ENCODE data around the gene EYA2. TPM values are rescaled to one million over a fixed set of nuclear protein-coding genes. Genes with fewer than 3 reads are reported as not detected.

Gene EYA2
- total RNA-seq, 1 donor from 2014 or later: not detected

DNA sequence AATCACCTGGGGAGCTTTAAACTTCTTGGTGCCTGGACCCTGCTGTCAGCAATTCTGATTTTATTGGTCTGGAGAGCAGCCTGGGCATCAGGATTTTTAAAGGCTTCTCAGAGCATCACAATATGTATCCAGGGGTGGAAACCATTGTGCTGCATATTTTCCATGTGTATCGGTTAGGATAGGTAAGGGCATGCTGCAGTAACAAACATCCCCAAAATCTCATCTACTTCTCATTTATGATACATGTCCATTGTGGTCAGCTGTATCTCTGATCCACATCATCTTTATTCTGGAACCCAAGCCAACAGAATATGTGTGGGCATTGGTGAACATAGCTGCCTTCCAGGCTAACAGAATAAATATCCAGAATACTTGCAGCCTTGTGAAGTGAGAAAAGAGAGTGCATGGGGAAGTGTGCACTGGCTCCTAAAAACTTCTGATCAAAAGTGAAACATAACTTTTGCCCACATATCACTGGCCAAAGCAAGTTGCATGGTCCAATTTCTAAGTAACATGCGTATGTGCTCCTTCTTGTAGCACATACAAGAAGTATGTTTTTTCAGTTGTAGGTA lies 246.8 kb downstream of the EYA2 start:
- Mint-ChIP-seq H3K36me3 (ENCODE audit: low read depth) (no peaks in the 10 kb centered on the region), H3K27me3 (ENCODE audit: low read depth) (peaks cover 9% of the 10 kb centered on the region), H3K9me3 (peaks cover 7% of the 10 kb centered on the region), H3K27ac (no peak overlapping the region), H3K4me3 (ENCODE audit: low read depth) (no peak overlapping the region), H3K4me1 (ENCODE audit: low read depth) (no peaks in the 10 kb centered on the region)
- intact Hi-C loops (cut with micrococcal nuclease): no loop called here
- DNase-seq (ENCODE audit: low spot score): no peak

- H3K4me1 Mint-ChIP-seq (ENCODE audit: low read depth): no peaks in the 10 kb centered on the region
- H3K27ac Mint-ChIP-seq: no peak overlapping the region
- intact Hi-C loops (cut with micrococcal nuclease): no loop called here
- H3K4me3 Mint-ChIP-seq (ENCODE audit: low read depth): no peak overlapping the region
- H3K27me3 Mint-ChIP-seq (ENCODE audit: low read depth): peaks cover 9% of the 10 kb centered on the region
- peaks cover 7% of the 10 kb centered on the region for H3K9me3 Mint-ChIP-seq
- no peak for DNase-seq (ENCODE audit: low spot score)
- H3K36me3 Mint-ChIP-seq (ENCODE audit: low read depth): no peaks in the 10 kb centered on the region
Measured at GRCh38 chr20:47141941-47142773, 247.5 kb downstream of the EYA2 start.

DNA sequence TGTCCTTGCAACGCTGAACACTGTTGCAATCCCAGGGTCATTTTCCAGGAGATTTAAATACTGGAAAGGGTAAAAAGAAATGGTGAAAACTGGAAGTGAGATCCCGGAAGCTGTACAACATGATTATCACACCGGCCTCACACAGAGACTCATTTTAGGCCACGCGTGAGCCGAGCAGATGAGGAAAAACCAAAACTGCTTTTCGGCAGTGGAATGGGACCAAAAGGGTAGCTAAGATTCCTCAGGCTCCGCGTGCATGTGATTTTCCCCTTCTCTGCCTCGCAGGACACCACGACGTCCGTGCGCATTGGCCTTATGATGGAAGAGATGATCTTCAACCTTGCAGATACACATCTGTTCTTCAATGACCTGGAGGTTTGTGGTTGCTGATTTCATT lies 248.1 kb downstream of the EYA2 start:
- no peaks in the 10 kb centered on the region for H3K36me3 Mint-ChIP-seq (ENCODE audit: low read depth)
- intact Hi-C loops (cut with micrococcal nuclease): no loop called here
- no peak overlapping the region for H3K27ac Mint-ChIP-seq
- DNase-seq (ENCODE audit: low spot score): no peak
- no peak overlapping the region for H3K4me3 Mint-ChIP-seq (ENCODE audit: low read depth)
- peaks cover 7% of the 10 kb centered on the region for H3K27me3 Mint-ChIP-seq (ENCODE audit: low read depth)
- peaks cover 7% of the 10 kb centered on the region for H3K9me3 Mint-ChIP-seq
- H3K4me1 Mint-ChIP-seq (ENCODE audit: low read depth): no peaks in the 10 kb centered on the region

DNA sequence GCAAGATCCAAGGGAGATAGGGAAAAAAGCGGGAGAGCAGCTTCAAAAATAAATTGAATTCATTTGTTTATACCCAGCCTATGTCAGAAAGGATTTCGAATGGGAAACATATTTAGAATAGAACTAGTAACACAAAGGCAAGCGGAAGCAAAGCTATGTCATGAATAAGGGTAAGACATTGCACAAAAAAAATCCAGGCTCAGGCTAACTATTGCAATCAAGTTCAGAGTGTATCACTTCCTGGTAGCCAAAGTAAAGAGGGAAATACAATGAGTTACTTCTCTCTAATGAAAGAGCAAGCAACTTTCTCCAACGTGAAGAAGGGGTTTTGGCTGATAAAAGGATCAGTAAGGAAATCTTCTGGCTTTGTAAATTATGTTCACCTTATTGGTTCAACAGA lies 249.0 kb downstream of the EYA2 start:
- H3K9me3 Mint-ChIP-seq: peaks cover 7% of the 10 kb centered on the region
- intact Hi-C loops (cut with micrococcal nuclease): no loop called here
- H3K27ac Mint-ChIP-seq: no peak overlapping the region
- H3K4me3 Mint-ChIP-seq (ENCODE audit: low read depth): no peak overlapping the region
- no peaks in the 10 kb centered on the region for H3K4me1 Mint-ChIP-seq (ENCODE audit: low read depth)
- H3K36me3 Mint-ChIP-seq (ENCODE audit: low read depth): no peaks in the 10 kb centered on the region
- peaks cover 7% of the 10 kb centered on the region for H3K27me3 Mint-ChIP-seq (ENCODE audit: low read depth)
- no peak for DNase-seq (ENCODE audit: low spot score)

- H3K36me3 Mint-ChIP-seq (ENCODE audit: low read depth): no peaks in the 10 kb centered on the region
Measured at GRCh38 chr20:47144463-47144862, 249.8 kb downstream of the EYA2 start.

GRCh38 chr20:47146686-47147085 lies 252.0 kb downstream of the EYA2 start:
- Mint-ChIP-seq H3K4me3 (ENCODE audit: low read depth) (no peak overlapping the region), H3K36me3 (ENCODE audit: low read depth) (no peaks in the 10 kb centered on the region), H3K27ac (no peak overlapping the region), H3K4me1 (ENCODE audit: low read depth) (no peaks in the 10 kb centered on the region), H3K27me3 (ENCODE audit: low read depth) (peaks cover 2% of the 10 kb centered on the region), H3K9me3 (peaks cover 3% of the 10 kb centered on the region)
- intact Hi-C loops (cut with micrococcal nuclease): no loop called here
- DNase-seq (ENCODE audit: low spot score): no peak

More at GRCh38 chr20:47144463-47144862, 249.8 kb downstream of the EYA2 start:
- H3K27ac Mint-ChIP-seq: no peak overlapping the region
- peaks cover 4% of the 10 kb centered on the region for H3K27me3 Mint-ChIP-seq (ENCODE audit: low read depth)
- intact Hi-C loops (cut with micrococcal nuclease): no loop called here
- H3K9me3 Mint-ChIP-seq: peaks cover 7% of the 10 kb centered on the region
- DNase-seq (ENCODE audit: low spot score): no peak
- no peak overlapping the region for H3K4me3 Mint-ChIP-seq (ENCODE audit: low read depth)
- H3K4me1 Mint-ChIP-seq (ENCODE audit: low read depth): no peaks in the 10 kb centered on the region

- Mint-ChIP-seq H3K27ac (no peak overlapping the region), H3K27me3 (ENCODE audit: low read depth) (peaks cover 2% of the 10 kb centered on the region), H3K9me3 (no peaks in the 10 kb centered on the region), H3K4me1 (ENCODE audit: low read depth) (no peaks in the 10 kb centered on the region), H3K4me3 (ENCODE audit: low read depth) (no peak overlapping the region), H3K36me3 (ENCODE audit: low read depth) (no peaks in the 10 kb centered on the region)
- intact Hi-C loops (cut with micrococcal nuclease): no loop called here
- DNase-seq (ENCODE audit: low spot score): no peak
Measured at GRCh38 chr20:47148059-47148458, 253.4 kb downstream of the EYA2 start.

DNA sequence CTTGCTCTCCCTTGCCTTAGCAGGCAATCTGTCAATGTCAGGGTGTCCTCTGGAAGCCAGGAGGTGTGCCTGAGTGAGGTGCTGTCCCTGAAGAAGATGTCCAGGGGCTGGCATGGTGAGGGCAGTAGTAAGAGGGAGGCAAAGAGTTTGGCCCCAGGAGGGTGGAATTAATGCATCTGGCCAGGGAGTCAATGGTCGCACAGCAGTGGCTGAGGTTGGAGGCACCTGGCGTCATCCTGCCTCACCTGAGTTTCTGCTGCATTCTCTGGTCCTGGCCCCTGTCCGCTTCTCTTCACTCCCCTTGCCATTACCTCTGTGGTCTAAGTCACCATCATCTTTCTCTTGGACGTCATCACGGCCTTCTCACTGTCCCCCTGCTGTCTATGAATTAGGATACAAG lies 255.3 kb downstream of the EYA2 start:
- Mint-ChIP-seq H3K4me3 (ENCODE audit: low read depth) (no peak overlapping the region), H3K27me3 (ENCODE audit: low read depth) (peaks cover 2% of the 10 kb centered on the region), H3K36me3 (ENCODE audit: low read depth) (no peaks in the 10 kb centered on the region), H3K9me3 (no peaks in the 10 kb centered on the region), H3K27ac (no peak overlapping the region), H3K4me1 (ENCODE audit: low read depth) (no peaks in the 10 kb centered on the region)
- intact Hi-C loops (cut with micrococcal nuclease): loop anchor here (2.0 kb wide), 1 partner anchor 391 kb away; no protein-coding TSS in a partner anchor
- DNase-seq (ENCODE audit: low spot score): no peak

GRCh38 chr20:47150403-47151152 lies 255.9 kb downstream of the EYA2 start:
- no peaks in the 10 kb centered on the region for H3K9me3 Mint-ChIP-seq
- DNase-seq (ENCODE audit: low spot score): no peak
- H3K4me3 Mint-ChIP-seq (ENCODE audit: low read depth): no peak overlapping the region
- H3K36me3 Mint-ChIP-seq (ENCODE audit: low read depth): no peaks in the 10 kb centered on the region
- H3K27ac Mint-ChIP-seq: no peak overlapping the region
- H3K27me3 Mint-ChIP-seq (ENCODE audit: low read depth): peaks cover 2% of the 10 kb centered on the region
- H3K4me1 Mint-ChIP-seq (ENCODE audit: low read depth): no peaks in the 10 kb centered on the region
- intact Hi-C loops (cut with micrococcal nuclease): loop anchor here (2.0 kb wide), 1 partner anchor 392 kb away; no protein-coding TSS in a partner anchor

- H3K4me3 Mint-ChIP-seq (ENCODE audit: low read depth): no peak overlapping the region
- intact Hi-C loops (cut with micrococcal nuclease): no loop called here
- no peaks in the 10 kb centered on the region for H3K4me1 Mint-ChIP-seq (ENCODE audit: low read depth)
- no peaks in the 10 kb centered on the region for H3K9me3 Mint-ChIP-seq
- no peaks in the 10 kb centered on the region for H3K36me3 Mint-ChIP-seq (ENCODE audit: low read depth)
- DNase-seq (ENCODE audit: low spot score): no peak
- H3K27me3 Mint-ChIP-seq (ENCODE audit: low read depth): no peaks in the 10 kb centered on the region
- no peak overlapping the region for H3K27ac Mint-ChIP-seq
Measured at GRCh38 chr20:47152068-47152467, 257.4 kb downstream of the EYA2 start.

DNA sequence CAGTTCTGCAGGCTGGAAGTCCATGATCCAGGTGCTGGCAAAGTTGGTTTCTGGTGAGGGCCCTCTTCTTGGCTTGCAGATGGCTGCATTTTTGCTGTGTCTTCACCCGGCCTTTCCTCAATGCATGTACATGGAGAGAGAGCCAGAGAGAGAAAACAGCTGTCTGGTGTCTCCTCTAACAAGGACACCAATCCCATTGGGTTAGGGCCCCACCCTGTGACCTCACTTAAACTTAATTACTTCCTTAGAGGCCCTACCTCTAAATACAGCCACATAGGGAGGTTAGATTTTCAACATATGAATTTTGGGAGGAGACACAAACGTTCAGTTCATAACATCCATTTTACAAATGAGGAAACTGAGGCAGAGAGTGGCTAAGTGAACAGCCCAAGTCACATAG lies 259.4 kb downstream of the EYA2 start:
- H3K9me3 Mint-ChIP-seq: no peaks in the 10 kb centered on the region
- H3K27ac Mint-ChIP-seq: no peak overlapping the region
- peaks cover 3% of the 10 kb centered on the region for H3K27me3 Mint-ChIP-seq (ENCODE audit: low read depth)
- H3K4me3 Mint-ChIP-seq (ENCODE audit: low read depth): no peak overlapping the region
- intact Hi-C loops (cut with micrococcal nuclease): no loop called here
- no peak for DNase-seq (ENCODE audit: low spot score)
- no peaks in the 10 kb centered on the region for H3K36me3 Mint-ChIP-seq (ENCODE audit: low read depth)
- H3K4me1 Mint-ChIP-seq (ENCODE audit: low read depth): no peaks in the 10 kb centered on the region

DNA sequence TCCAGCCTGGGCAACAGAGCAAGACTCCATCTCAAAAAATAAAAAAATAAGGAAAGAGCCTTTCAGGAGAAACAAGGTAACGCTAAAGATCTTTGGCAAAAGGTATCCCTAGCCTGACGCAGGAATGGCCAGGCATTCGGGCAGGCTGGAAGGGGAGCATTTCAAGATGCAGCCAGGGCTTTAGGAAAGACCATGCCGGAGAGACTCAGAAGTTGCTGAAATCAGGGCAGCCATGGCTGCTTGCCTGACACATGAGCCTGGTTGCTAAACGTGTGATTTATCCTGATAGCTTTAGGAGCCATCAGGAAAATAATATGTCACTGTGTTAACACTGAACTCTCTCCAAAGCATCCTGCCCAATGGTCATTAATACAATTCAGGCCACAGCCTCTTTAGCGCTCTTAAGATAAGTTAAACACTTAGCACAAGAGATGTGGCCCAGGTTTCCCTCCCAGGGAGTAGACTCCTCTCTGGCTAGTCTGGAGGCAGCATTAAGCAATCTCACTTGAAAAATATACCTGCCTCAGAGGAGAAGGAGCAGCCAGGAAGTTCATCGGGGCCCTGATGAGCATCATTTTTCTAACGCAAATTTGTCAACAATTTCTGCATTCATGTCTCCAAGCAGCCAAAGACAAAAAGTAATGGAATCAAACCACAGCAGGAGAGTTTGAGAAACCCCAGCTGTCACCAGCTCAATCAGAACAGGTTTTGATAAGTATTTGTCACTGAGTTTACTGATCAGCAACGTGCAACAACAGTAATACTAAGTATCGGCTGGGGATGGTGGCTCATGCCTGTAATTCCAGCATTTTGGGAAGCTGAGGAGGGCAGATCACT lies 261.9 kb downstream of the EYA2 start:
- H3K27me3 Mint-ChIP-seq (ENCODE audit: low read depth): peaks cover 3% of the 10 kb centered on the region
- H3K36me3 Mint-ChIP-seq (ENCODE audit: low read depth): no peaks in the 10 kb centered on the region
- intact Hi-C loops (cut with micrococcal nuclease): no loop called here
- H3K27ac Mint-ChIP-seq: no peak overlapping the region
- H3K4me3 Mint-ChIP-seq (ENCODE audit: low read depth): no peak overlapping the region
- no peaks in the 10 kb centered on the region for H3K4me1 Mint-ChIP-seq (ENCODE audit: low read depth)
- DNase-seq (ENCODE audit: low spot score): no peak
- H3K9me3 Mint-ChIP-seq: no peaks in the 10 kb centered on the region
